Measurements from ENCODE around the gene CRYGC.
A peak's percentile ranks its signal among the peaks of the same experiment; 100 is the strongest.
"Not testable (repeated sequence)": the region's sequence is repeated elsewhere in the genome, so short reads cannot be mapped to it uniquely, and the experiment has no call there.

CRYGC gene

GRCh38 chr2:208150094-208150493, 20.5 kb upstream of the CRYGC start:
- no peak overlapping the region for H3K9ac ChIP-seq (ENCODE audit: low read depth, low read length)
- no peaks in the 10 kb centered on the region for H3K36me3 ChIP-seq (ENCODE audit: insufficient read depth, low read depth, low read length)
- no peak overlapping the region for H3K27ac ChIP-seq (ENCODE audit: low read length)
- peaks cover 6% of the 10 kb centered on the region; the same call in 1 of the 2 replicates for H3K9me3 ChIP-seq (ENCODE audit: insufficient read depth, low read depth, low read length)
- H3K4me3 ChIP-seq (ENCODE audit: low read length) = no peak overlapping the region
- peaks cover 3% of the 10 kb centered on the region; the same call in 1 of the 2 replicates for H3K4me1 ChIP-seq (ENCODE audit: insufficient read depth, low read length)
- no peaks in the 10 kb centered on the region for H3K27me3 ChIP-seq (ENCODE audit: insufficient read depth, low read length)

DNA sequence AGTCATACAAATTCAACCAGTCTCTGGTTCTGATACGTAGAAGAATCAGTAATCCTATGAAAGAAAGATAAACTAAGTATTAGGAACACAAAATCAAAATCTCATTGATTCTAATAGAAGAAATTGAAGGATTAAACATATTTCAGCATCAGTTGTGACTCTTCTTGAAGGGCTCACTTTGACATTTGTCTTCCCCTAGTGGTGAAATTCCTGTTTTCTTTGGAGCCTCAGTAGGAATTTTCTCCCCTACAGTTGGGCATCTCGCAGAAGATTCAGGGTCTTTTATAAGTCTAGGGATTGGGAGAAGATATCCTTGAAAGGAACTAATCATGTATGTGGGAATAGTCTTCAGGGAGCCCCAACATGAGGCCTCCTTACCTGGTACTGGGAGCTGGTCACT, 19.2 kb upstream of the CRYGC start:
- H3K4me3 ChIP-seq (ENCODE audit: low read length) = no peak overlapping the region
- peaks cover 3% of the 10 kb centered on the region; the same call in 1 of the 2 replicates for H3K4me1 ChIP-seq (ENCODE audit: insufficient read depth, low read length)
- peaks cover 6% of the 10 kb centered on the region; the same call in 1 of the 2 replicates for H3K9me3 ChIP-seq (ENCODE audit: insufficient read depth, low read depth, low read length)

GRCh38 chr2:208147759-208148158, 18.1 kb upstream of the CRYGC start:
- no peak overlapping the region for H3K9ac ChIP-seq (ENCODE audit: low read depth, low read length)
- no peaks in the 10 kb centered on the region for H3K27me3 ChIP-seq (ENCODE audit: insufficient read depth, low read length)
- peaks cover 6% of the 10 kb centered on the region; the same call in 1 of the 2 replicates for H3K9me3 ChIP-seq (ENCODE audit: insufficient read depth, low read depth, low read length)
- peaks cover 7% of the 10 kb centered on the region; the same call in 1 of the 2 replicates for H3K4me1 ChIP-seq (ENCODE audit: insufficient read depth, low read length)
- no peaks in the 10 kb centered on the region for H3K36me3 ChIP-seq (ENCODE audit: insufficient read depth, low read depth, low read length)
- no peak overlapping the region for H3K4me3 ChIP-seq (ENCODE audit: low read length)
- no peak overlapping the region for H3K27ac ChIP-seq (ENCODE audit: low read length)

More for the DNA sequence above, 19.2 kb upstream of the CRYGC start:
- H3K36me3 ChIP-seq (ENCODE audit: insufficient read depth, low read depth, low read length) = no peaks in the 10 kb centered on the region
- no peaks in the 10 kb centered on the region for H3K27me3 ChIP-seq (ENCODE audit: insufficient read depth, low read length)
- no peak overlapping the region for H3K9ac ChIP-seq (ENCODE audit: low read depth, low read length)
- H3K27ac ChIP-seq (ENCODE audit: low read length) = no peak overlapping the region

DNA sequence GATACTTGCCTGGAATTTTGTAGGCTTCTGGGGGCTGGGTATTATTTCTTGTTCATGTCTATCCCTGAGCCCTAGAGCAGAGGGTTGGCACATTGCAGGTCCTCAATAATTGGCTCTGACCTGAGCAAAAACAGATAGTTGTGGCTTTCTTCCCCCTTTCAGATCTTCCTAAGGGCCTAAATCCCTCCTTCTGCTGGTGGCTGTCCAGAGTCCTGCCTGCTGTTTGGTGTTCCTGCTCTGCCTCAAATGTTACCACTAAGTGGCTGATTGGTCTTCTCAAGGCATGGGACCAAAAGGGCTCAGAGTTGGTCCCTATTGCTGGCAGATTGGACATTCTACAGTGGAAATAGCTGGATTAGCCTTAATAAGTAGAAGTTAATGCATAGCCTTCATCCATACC, 17.4 kb upstream of the CRYGC start:
- Histone ChIP-seq H3K36me3 (ENCODE audit: insufficient read depth, low read depth, low read length) (no peaks in the 10 kb centered on the region), H3K4me3 (ENCODE audit: low read length) (no peak overlapping the region), H3K9ac (ENCODE audit: low read depth, low read length) (no peak overlapping the region), H3K9me3 (ENCODE audit: insufficient read depth, low read depth, low read length) (peaks cover 6% of the 10 kb centered on the region; the same call in 1 of the 2 replicates), H3K4me1 (ENCODE audit: insufficient read depth, low read length) (peaks cover 11% of the 10 kb centered on the region; the same call in 1 of the 2 replicates), H3K27ac (ENCODE audit: low read length) (no peak overlapping the region), H3K27me3 (ENCODE audit: insufficient read depth, low read length) (no peaks in the 10 kb centered on the region)

DNA sequence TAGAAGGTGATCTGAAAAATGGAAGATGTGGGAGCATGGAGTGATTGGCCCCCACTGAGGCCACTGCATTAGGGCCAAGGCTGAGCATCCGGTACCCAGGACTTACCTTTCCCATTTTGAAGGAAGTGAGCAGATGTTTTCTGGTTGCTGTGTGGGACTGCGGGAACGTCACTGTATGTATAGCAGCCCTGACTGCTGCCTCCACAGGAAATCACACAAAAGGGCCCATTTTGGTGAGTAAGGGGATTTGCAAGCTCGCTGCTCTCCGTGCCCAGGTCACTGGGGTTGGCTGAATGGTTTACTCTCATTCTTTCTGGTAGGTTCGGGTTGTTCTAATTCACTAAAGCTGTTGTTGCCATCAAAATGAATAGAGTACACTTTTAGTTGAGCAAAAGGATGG, 16.4 kb upstream of the CRYGC start, which contains the start of gene CRYGB:
TSS of gene CRYGB (minus strand) at position 153 of the 400 bp plus-strand sequence. CDS start at position 115, 38 bp downstream.
- Histone ChIP-seq H3K4me3 (ENCODE audit: low read length) (no peak within 1 kb of the TSS), H3K27me3 (ENCODE audit: insufficient read depth, low read length) (no peaks in the 10 kb centered on the region), H3K9me3 (ENCODE audit: insufficient read depth, low read depth, low read length) (no peaks in the 10 kb centered on the region), H3K4me1 (ENCODE audit: insufficient read depth, low read length) (peaks cover 11% of the 10 kb centered on the region; the same call in 1 of the 2 replicates), H3K9ac (ENCODE audit: low read depth, low read length) (no peak within 1 kb of the TSS), H3K36me3 (ENCODE audit: insufficient read depth, low read depth, low read length) (no peaks in the 10 kb centered on the region), H3K27ac (ENCODE audit: low read length) (no peak within 1 kb of the TSS)

DNA sequence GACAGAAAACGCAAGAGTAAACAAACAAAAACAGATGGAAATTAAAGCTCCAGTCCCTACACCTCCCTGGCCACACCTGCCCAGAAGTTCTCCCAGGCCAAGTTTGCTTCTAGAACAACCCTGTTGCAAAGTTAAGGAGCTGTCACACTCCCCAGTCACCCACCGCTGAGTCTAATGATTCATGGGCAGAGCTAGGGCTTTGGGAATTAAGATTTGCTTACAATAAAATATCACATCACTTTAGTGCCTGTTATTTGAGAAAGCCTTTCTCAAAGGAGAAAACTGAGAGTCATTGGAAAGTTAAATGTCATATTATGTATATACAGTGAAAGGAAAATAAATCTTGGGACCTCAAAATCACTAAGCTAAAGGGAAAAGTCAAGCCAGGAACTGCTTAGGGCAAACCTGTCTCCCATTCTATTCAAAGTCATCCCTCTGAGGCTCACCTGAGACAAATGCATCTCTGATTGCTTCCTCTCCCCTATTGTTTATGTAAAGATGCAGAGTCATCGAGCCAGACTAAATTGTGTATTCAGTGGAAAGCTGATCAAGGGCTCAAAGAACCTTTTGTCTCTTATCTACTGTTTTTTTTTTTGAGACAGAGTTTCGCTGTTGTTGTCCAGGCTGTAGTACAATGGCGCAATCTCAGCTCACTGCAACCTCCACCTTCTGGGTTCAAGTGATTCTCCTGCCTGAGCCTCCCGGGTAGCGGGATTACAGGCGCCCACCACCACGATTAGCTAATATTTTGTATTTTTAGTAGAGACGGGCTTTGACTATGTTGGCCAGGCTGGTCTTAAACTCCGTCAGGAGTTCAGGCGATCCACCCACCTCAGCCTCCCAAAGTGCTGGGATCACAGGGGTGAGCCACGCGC, 13.5 kb upstream of the CRYGC start:
- Histone ChIP-seq H3K9me3 (ENCODE audit: insufficient read depth, low read depth, low read length) (peaks cover 2% of the 10 kb centered on the region), H3K4me1 (ENCODE audit: insufficient read depth, low read length) (peaks cover 11% of the 10 kb centered on the region; the same call in 1 of the 2 replicates), H3K9ac (ENCODE audit: low read depth, low read length) (peak overlapping the region; percentile 49; the same call in 1 of the 2 replicates), H3K36me3 (ENCODE audit: insufficient read depth, low read depth, low read length) (no peaks in the 10 kb centered on the region), H3K27me3 (ENCODE audit: insufficient read depth, low read length) (no peaks in the 10 kb centered on the region), H3K4me3 (ENCODE audit: low read length) (no peak overlapping the region), H3K27ac (ENCODE audit: low read length) (peak overlapping the region; percentile 1)

DNA sequence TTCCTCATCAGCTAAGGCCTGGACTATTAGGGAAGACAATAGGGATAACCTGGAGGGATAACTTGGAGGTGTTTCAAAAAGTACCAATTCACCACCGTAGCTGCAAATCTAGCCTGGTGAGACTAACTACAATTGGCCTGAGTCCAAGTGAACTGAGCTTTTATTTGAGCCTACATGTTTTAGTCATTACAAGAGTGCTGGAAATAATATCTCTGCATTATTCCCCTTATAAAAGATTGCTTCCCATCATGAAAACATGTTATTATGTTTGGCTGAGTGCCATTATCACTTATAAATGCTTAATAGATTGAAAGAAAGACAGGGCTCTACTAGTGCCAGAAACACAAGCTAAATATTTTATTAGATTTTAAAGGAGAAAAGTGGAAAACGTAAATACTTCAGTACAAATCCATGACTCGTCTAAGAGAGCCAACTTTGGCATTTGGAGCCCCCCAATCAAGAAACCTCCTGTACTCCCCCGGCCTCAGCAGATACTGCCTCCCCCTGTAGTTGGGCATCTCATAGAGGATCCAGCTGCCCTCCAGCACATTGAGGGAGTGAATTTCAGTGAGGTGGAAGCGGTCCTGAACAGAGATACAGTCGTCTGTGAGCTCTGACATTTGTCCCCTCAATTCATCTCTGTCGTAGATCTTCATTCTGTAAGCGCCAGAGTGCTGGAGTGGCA, 12.8 kb upstream of the CRYGC start:
- Histone ChIP-seq H3K4me1 (ENCODE audit: insufficient read depth, low read length) (peaks cover 11% of the 10 kb centered on the region; the same call in 1 of the 2 replicates), H3K27ac (ENCODE audit: low read length) (peak overlapping the region; percentile 1), H3K27me3 (ENCODE audit: insufficient read depth, low read length) (no peaks in the 10 kb centered on the region), H3K9me3 (ENCODE audit: insufficient read depth, low read depth, low read length) (peaks cover 5% of the 10 kb centered on the region), H3K9ac (ENCODE audit: low read depth, low read length) (peak overlapping the region; percentile 49; the same call in 1 of the 2 replicates), H3K36me3 (ENCODE audit: insufficient read depth, low read depth, low read length) (no peaks in the 10 kb centered on the region), H3K4me3 (ENCODE audit: low read length) (no peak overlapping the region)

- Histone ChIP-seq H3K9ac (ENCODE audit: low read depth, low read length) (no peak overlapping the region), H3K4me3 (ENCODE audit: low read length) (no peak overlapping the region), H3K27me3 (ENCODE audit: insufficient read depth, low read length) (no peaks in the 10 kb centered on the region), H3K27ac (ENCODE audit: low read length) (no peak overlapping the region), H3K9me3 (ENCODE audit: insufficient read depth, low read depth, low read length) (peaks cover 5% of the 10 kb centered on the region), H3K36me3 (ENCODE audit: insufficient read depth, low read depth, low read length) (no peaks in the 10 kb centered on the region), H3K4me1 (ENCODE audit: insufficient read depth, low read length) (peaks cover 8% of the 10 kb centered on the region; the same call in 1 of the 2 replicates)
Measured at GRCh38 chr2:208139447-208139846, 9.8 kb upstream of the CRYGC start.

- H3K4me3 ChIP-seq (ENCODE audit: low read length); H3K4me1 ChIP-seq (ENCODE audit: insufficient read depth, low read length); H3K36me3 ChIP-seq (ENCODE audit: insufficient read depth, low read depth, low read length); H3K9me3 ChIP-seq (ENCODE audit: insufficient read depth, low read depth, low read length); H3K27ac ChIP-seq (ENCODE audit: low read length); H3K9ac ChIP-seq (ENCODE audit: low read depth, low read length); H3K27me3 ChIP-seq (ENCODE audit: insufficient read depth, low read length): not testable (repeated sequence)
Measured at GRCh38 chr2:208138334-208138733, 8.7 kb upstream of the CRYGC start.

GRCh38 chr2:208136716-208137094, 7.1 kb upstream of the CRYGC start:
- Histone ChIP-seq H3K27me3 (ENCODE audit: insufficient read depth, low read length) (no peaks in the 10 kb centered on the region), H3K9me3 (ENCODE audit: insufficient read depth, low read depth, low read length) (peaks cover 5% of the 10 kb centered on the region), H3K4me3 (ENCODE audit: low read length) (no peak overlapping the region), H3K27ac (ENCODE audit: low read length) (no peak overlapping the region), H3K36me3 (ENCODE audit: insufficient read depth, low read depth, low read length) (no peaks in the 10 kb centered on the region), H3K4me1 (ENCODE audit: insufficient read depth, low read length) (no peaks in the 10 kb centered on the region), H3K9ac (ENCODE audit: low read depth, low read length) (no peak overlapping the region)

GRCh38 chr2:208135794-208136715, 6.4 kb upstream of the CRYGC start:
- Histone ChIP-seq H3K27ac (ENCODE audit: low read length) (no peak overlapping the region), H3K36me3 (ENCODE audit: insufficient read depth, low read depth, low read length) (no peaks in the 10 kb centered on the region), H3K9ac (ENCODE audit: low read depth, low read length) (no peak overlapping the region), H3K9me3 (ENCODE audit: insufficient read depth, low read depth, low read length) (peaks cover 5% of the 10 kb centered on the region), H3K4me3 (ENCODE audit: low read length) (no peak overlapping the region), H3K27me3 (ENCODE audit: insufficient read depth, low read length) (no peaks in the 10 kb centered on the region), H3K4me1 (ENCODE audit: insufficient read depth, low read length) (no peaks in the 10 kb centered on the region)
